ENCODE measurements around the gene CEP83.
"Not testable (repeated sequence)": the region's sequence is repeated elsewhere in the genome, so short reads cannot be mapped to it uniquely, and the experiment has no call there.

CEP83 gene

GRCh38 chr12:94460616-94460959 lies 921 bp upstream of the CEP83 start:
- peak overlapping the region; percentile 93 for H3K4me3 ChIP-seq (ENCODE audit: low read length)
- no peak for TF ChIP-seq ZNF274 (IDR thresholded peaks at IDR 0.05; ENCODE audit: low read depth, low read length)

GRCh38 chr12:94458877-94459727 lies 565 bp downstream of the CEP83 start:
- TF ChIP-seq ZNF274 (IDR thresholded peaks at IDR 0.05; ENCODE audit: low read depth, low read length), result no peak
- peak overlapping the region; percentile 93 for H3K4me3 ChIP-seq (ENCODE audit: low read length)

DNA sequence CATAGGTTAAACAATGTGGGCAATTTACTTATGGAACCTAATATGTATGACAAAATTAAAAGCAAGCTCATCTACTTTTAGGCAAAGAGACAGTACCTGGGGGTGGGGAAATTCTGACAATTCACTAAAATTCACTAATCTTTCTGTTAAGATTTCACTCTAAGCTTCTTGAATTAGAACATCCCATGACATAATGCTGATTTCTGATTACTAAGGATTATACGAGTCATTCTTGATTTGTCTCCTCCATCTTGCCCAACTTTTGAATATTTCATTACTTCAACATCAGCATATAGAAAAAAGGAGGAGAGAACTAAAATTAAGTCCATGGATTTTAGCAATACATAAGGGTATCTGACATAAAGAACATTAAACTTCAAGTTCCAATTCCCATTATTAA lies 2.4 kb downstream of the CEP83 start:
- TF ChIP-seq ZNF274 (IDR thresholded peaks at IDR 0.05; ENCODE audit: low read depth, low read length), result no peak
- H3K4me3 ChIP-seq (ENCODE audit: low read length), result no peak overlapping the region

- H3K4me3 ChIP-seq (ENCODE audit: low read length), result not testable (repeated sequence)
Observed at GRCh38 chr12:94454318-94454717, 5.3 kb downstream of the CEP83 start.

DNA sequence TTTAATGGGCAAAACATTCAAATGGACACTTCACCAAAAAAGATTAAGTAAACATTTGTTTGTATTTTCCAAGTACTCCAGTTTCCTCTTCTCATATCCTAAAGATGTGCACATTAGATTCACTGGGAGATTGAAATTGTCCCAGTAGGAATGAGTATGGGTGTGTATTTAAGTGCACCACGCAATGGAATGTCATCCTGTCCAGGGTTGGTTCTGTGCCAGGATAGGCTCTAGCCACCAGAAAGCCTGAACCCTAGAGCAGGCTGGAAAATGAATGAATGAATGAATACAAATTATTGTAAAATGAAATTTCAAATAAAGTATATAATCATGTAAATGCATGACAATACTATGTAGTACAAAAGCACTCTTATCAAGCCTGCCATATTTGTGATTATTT lies 14.0 kb downstream of the CEP83 start:
- no peak for TF ChIP-seq ZNF274 (IDR thresholded peaks at IDR 0.05; ENCODE audit: low read depth, low read length)
- no peak overlapping the region for H3K4me3 ChIP-seq (ENCODE audit: low read length)

DNA sequence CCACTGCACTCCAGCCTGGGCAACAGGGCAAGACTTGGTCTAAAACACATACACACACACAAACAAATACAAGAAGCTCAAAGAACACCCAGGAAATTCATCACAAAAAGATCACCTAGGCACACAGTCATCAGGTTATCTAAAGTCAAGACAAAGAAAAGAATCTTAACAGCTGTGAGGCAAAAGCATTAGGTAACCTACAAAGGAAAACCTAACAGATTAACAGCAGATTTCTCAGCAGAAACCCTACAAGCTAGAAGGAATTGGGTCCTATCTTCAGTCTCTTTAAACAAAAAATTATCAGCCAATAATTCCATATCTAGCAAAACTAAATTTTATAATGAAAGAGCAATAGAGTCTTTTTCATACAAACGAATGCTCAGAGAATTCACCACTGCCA lies 22.4 kb downstream of the CEP83 start:
- H3K4me3 ChIP-seq (ENCODE audit: low read length), result no peak overlapping the region
- no peak for TF ChIP-seq ZNF274 (IDR thresholded peaks at IDR 0.05; ENCODE audit: low read depth, low read length)

DNA sequence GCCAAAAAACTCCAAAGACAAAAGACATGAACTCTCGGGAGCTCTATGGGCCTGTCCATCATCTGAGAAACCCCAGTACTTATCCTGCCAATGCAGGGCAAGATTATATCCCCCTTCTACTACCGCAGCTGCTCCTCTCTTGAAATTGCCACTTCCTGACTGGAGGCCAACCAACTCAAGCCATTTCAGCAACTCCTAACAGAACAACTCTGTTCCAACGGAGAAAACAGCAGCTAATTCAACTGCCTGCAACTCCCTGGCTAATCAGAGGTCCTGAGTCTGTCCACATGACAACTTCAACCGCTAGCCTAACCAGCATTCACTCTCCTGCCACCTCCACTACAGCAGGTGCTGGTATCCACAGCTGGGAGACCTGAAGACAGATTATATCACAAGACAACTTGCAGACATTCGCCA lies 24.1 kb downstream of the CEP83 start:
- peak overlapping the region; percentile 37; the same call in 1 of the 2 replicates for H3K4me3 ChIP-seq (ENCODE audit: low read length)
- TF ChIP-seq ZNF274 (IDR thresholded peaks at IDR 0.05; ENCODE audit: low read depth, low read length), result no peak

GRCh38 chr12:94434171-94434570 lies 25.5 kb downstream of the CEP83 start:
- no peak overlapping the region for H3K4me3 ChIP-seq (ENCODE audit: low read length)
- TF ChIP-seq ZNF274 (IDR thresholded peaks at IDR 0.05; ENCODE audit: low read depth, low read length), result no peak

- TF ChIP-seq ZNF274 (IDR thresholded peaks at IDR 0.05; ENCODE audit: low read depth, low read length), result no peak
- no peak overlapping the region for H3K4me3 ChIP-seq (ENCODE audit: low read length)
Observed at GRCh38 chr12:94433744-94434143, 25.9 kb downstream of the CEP83 start.

- TF ChIP-seq ZNF274 (IDR thresholded peaks at IDR 0.05; ENCODE audit: low read depth, low read length), result no peak
- H3K4me3 ChIP-seq (ENCODE audit: low read length), result no peak overlapping the region
Observed at GRCh38 chr12:94430304-94430703, 29.4 kb downstream of the CEP83 start.

GRCh38 chr12:94429633-94430032 lies 30.0 kb downstream of the CEP83 start:
- H3K4me3 ChIP-seq (ENCODE audit: low read length), result no peak overlapping the region
- TF ChIP-seq ZNF274 (IDR thresholded peaks at IDR 0.05; ENCODE audit: low read depth, low read length), result no peak

DNA sequence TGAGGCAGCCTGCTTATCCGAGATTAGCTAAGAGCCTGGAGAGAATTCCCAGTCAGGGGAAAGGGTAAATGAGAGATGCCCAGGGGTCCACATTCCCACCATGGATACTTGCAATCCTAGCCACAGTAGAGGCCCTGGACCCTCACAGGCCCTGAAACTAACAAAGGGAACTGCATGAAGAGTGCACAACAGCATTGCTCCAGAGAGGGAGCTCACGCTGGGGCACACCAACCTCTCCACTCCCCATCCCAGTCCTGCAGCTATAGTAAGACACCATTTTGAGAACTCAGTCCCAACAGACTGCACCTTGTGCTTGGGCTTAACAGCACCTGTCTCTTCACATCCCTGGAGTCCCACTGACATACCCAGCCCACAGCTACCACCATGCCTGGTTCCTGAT lies 30.5 kb downstream of the CEP83 start:
- no peak overlapping the region for H3K4me3 ChIP-seq (ENCODE audit: low read length)
- no peak for TF ChIP-seq ZNF274 (IDR thresholded peaks at IDR 0.05; ENCODE audit: low read depth, low read length)

GRCh38 chr12:94427501-94428381 lies 31.9 kb downstream of the CEP83 start:
- no peak for TF ChIP-seq ZNF274 (IDR thresholded peaks at IDR 0.05; ENCODE audit: low read depth, low read length)
- no peak overlapping the region for H3K4me3 ChIP-seq (ENCODE audit: low read length)

GRCh38 chr12:94426049-94426448 lies 33.6 kb downstream of the CEP83 start:
- no peak for TF ChIP-seq ZNF274 (IDR thresholded peaks at IDR 0.05; ENCODE audit: low read depth, low read length)
- no peak overlapping the region for H3K4me3 ChIP-seq (ENCODE audit: low read length)

DNA sequence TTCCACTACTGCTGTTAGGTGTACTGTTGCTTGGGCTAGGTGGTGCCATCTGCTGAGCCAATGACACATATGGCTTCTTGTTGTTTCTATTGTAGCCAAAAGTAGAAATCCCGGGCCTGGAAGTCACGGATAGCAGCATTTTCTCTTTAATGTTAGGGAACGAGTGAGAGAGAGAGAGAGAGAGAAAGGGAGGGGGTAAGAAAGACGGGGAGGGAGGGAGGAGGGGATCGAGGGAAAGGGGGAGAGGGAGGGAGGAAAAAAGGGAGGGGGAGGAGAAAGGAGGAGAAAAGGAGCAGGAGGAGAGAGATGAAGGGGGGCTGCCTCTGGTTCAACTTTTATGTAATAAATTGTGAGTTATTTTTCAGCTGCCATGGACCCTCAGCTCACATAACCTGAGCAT lies 34.8 kb downstream of the CEP83 start:
- not testable (repeated sequence) for H3K4me3 ChIP-seq (ENCODE audit: low read length)
